Nephron progenitor cell (in vitro differentiated cells): ENCODE results near the gene ADTRP.

Experiments
- DNase-seq: peaks from one replicate; pipeline ENCODE4 v3.0.0; 2021
- H3K27ac Mint-ChIP-seq: 2 replicates; pipeline ENCODE4 v1.8.0; 2021; ENCODE audit warnings: mild to moderate bottlenecking, moderate library complexity, mixed read lengths
- H3K27me3 Mint-ChIP-seq: 2 replicates; pipeline ENCODE4 v1.8.0; 2021; ENCODE audit warnings: mild to moderate bottlenecking, low read depth, mixed read lengths; ENCODE audit not compliant: poor library complexity
- H3K36me3 Mint-ChIP-seq: 2 replicates; pipeline ENCODE4 v1.8.0; 2021; ENCODE audit warnings: low read depth, mixed read lengths
- H3K4me1 Mint-ChIP-seq: 2 replicates; pipeline ENCODE4 v1.8.0; 2021; ENCODE audit warnings: mixed read lengths
- H3K4me3 Mint-ChIP-seq: 2 replicates; pipeline ENCODE4 v1.8.0; 2021; ENCODE audit warnings: mild to moderate bottlenecking, moderate library complexity, mixed read lengths
- H3K9me3 Mint-ChIP-seq: 2 replicates; pipeline ENCODE4 v1.8.0; 2021; ENCODE audit warnings: mild to moderate bottlenecking, moderate library complexity, mixed read lengths
- TF ChIP-seq, protein P1 (sequence below): fragments of 200-600 bp; sonication (generic); IDR thresholded peaks from 2 replicates; pipeline ENCODE4 v1.5.0; 2021; ENCODE audit warnings: antibody characterized with exemption

ADTRP gene

GRCh38 chr6:11785415-11785773 is 6.8 kb upstream of the ADTRP start:
- H3K36me3 Mint-ChIP-seq = no peaks in the 10 kb centered on the region
- no peaks in the 10 kb centered on the region for H3K27me3 Mint-ChIP-seq
- no peaks in the 10 kb centered on the region for H3K4me1 Mint-ChIP-seq
- no peak overlapping the region for H3K4me3 Mint-ChIP-seq
- TF ChIP-seq, protein P1, sequence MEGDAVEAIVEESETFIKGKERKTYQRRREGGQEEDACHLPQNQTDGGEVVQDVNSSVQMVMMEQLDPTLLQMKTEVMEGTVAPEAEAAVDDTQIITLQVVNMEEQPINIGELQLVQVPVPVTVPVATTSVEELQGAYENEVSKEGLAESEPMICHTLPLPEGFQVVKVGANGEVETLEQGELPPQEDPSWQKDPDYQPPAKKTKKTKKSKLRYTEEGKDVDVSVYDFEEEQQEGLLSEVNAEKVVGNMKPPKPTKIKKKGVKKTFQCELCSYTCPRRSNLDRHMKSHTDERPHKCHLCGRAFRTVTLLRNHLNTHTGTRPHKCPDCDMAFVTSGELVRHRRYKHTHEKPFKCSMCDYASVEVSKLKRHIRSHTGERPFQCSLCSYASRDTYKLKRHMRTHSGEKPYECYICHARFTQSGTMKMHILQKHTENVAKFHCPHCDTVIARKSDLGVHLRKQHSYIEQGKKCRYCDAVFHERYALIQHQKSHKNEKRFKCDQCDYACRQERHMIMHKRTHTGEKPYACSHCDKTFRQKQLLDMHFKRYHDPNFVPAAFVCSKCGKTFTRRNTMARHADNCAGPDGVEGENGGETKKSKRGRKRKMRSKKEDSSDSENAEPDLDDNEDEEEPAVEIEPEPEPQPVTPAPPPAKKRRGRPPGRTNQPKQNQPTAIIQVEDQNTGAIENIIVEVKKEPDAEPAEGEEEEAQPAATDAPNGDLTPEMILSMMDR = no peak
- no peak overlapping the region for H3K27ac Mint-ChIP-seq
- H3K9me3 Mint-ChIP-seq = peaks cover 11% of the 10 kb centered on the region
- DNase-seq = no peak

DNA sequence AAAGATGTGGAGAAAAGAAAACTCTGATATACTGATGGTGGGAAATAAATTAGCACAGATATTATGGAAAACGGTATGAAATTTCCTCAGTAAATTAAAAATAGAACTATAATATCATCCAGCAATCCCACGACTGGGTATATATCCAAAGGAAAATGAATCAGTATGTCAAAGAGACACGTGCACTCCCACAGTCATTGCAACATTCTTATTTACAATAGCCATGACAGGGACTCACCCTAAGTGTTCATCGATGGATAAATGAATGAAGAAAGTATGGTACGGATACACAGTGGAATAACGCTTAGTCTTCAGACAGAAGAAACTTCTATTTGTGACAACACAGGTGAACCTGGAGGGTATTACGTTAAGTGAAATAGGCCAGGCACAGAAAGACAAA is 5.7 kb upstream of the ADTRP start:
- Mint-ChIP-seq H3K27ac (no peak overlapping the region), H3K4me1 (peaks cover under 1% of the 10 kb centered on the region), H3K4me3 (no peak overlapping the region), H3K9me3 (peaks cover 11% of the 10 kb centered on the region), H3K36me3 (no peaks in the 10 kb centered on the region), H3K27me3 (no peaks in the 10 kb centered on the region)
- TF ChIP-seq, protein P1 = no peak
- no peak for DNase-seq

GRCh38 chr6:11783524-11784064 is 5.0 kb upstream of the ADTRP start:
- H3K27me3 Mint-ChIP-seq = no peaks in the 10 kb centered on the region
- TF ChIP-seq, protein P1 = no peak

GRCh38 chr6:11782524-11782923 is 3.9 kb upstream of the ADTRP start:
- no peaks in the 10 kb centered on the region for H3K27me3 Mint-ChIP-seq
- no peaks in the 10 kb centered on the region for H3K36me3 Mint-ChIP-seq
- H3K9me3 Mint-ChIP-seq = peaks cover 11% of the 10 kb centered on the region
- TF ChIP-seq, protein P1 = no peak
- no peak overlapping the region for H3K4me3 Mint-ChIP-seq
- H3K4me1 Mint-ChIP-seq = peaks cover 9% of the 10 kb centered on the region
- no peak for DNase-seq
- no peak overlapping the region for H3K27ac Mint-ChIP-seq

More at GRCh38 chr6:11783524-11784064, 5.0 kb upstream of the ADTRP start:
- Mint-ChIP-seq H3K36me3 (no peaks in the 10 kb centered on the region), H3K4me1 (peaks cover 8% of the 10 kb centered on the region), H3K4me3 (no peak overlapping the region), H3K9me3 (peaks cover 11% of the 10 kb centered on the region), H3K27ac (no peak overlapping the region)
- DNase-seq = no peak

GRCh38 chr6:11780097-11780428 is 1.5 kb upstream of the ADTRP start:
- no peak overlapping the region for H3K4me3 Mint-ChIP-seq
- no peak for DNase-seq
- no peaks in the 10 kb centered on the region for H3K36me3 Mint-ChIP-seq
- peaks cover 11% of the 10 kb centered on the region for H3K9me3 Mint-ChIP-seq
- peaks cover 20% of the 10 kb centered on the region for H3K4me1 Mint-ChIP-seq
- TF ChIP-seq, protein P1 = no peak
- H3K27ac Mint-ChIP-seq = no peak overlapping the region
- no peaks in the 10 kb centered on the region for H3K27me3 Mint-ChIP-seq

DNA sequence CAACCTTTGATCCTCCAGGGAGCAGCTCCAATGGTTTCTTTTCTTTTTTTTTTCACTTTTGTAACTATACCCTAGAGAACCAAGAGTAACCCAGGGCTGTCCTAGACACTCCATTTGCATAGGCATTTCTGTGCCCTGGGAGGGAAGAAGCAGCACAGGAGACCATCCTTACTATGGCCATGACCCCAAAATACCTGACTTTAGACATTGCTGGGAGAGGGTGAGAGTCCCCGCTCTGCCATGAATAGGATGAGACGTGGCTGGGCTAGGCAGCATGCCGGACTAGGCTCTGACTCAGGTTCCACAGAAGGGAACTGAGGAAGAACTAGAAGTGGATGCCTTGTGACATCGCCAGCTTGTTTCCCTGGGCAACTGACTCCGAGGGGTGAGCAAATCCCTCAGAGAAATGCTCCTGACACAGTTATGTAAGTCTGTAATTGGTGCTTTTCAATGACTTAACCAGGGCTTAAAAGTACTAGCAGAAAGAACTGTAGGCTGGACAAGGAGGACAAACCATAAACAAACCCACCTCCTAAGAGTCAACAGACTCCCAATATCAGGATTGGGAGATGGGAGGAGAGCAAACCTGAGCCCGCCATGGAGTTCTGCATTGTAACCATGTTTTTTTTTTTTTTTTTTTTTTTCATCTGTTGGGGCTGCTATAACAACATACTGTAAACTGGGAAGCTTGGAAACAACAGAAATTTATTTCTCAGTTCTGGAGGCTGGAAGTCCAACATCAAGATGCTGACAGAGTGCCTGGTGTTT is 910 bp upstream of the ADTRP start:
- DNase-seq = no peak
- no peak overlapping the region for H3K27ac Mint-ChIP-seq
- H3K4me3 Mint-ChIP-seq = no peak overlapping the region
- H3K36me3 Mint-ChIP-seq = no peaks in the 10 kb centered on the region
- H3K27me3 Mint-ChIP-seq = no peaks in the 10 kb centered on the region
- peaks cover 11% of the 10 kb centered on the region for H3K9me3 Mint-ChIP-seq
- TF ChIP-seq, protein P1 = no peak
- H3K4me1 Mint-ChIP-seq = peaks cover 20% of the 10 kb centered on the region
